HL-60/S4 treated with retinoic acid at 250 ng/mL for 4 days and 3 days (cell line): ENCODE data around the gene SYNGR1.
"Not testable (repeated sequence)": the region's sequence is repeated elsewhere in the genome, so short reads cannot be mapped to it uniquely, and the experiment has no call there.

Experiments used
- in situ Hi-C: fragments of 300-500 bp; cut with MboI; formaldehyde crosslinking; loops from 2 replicates; pipeline ENCODE4 v1.7.0; 2022; ENCODE audit warnings: low sequenced_read_pairs

SYNGR1 gene

DNA sequence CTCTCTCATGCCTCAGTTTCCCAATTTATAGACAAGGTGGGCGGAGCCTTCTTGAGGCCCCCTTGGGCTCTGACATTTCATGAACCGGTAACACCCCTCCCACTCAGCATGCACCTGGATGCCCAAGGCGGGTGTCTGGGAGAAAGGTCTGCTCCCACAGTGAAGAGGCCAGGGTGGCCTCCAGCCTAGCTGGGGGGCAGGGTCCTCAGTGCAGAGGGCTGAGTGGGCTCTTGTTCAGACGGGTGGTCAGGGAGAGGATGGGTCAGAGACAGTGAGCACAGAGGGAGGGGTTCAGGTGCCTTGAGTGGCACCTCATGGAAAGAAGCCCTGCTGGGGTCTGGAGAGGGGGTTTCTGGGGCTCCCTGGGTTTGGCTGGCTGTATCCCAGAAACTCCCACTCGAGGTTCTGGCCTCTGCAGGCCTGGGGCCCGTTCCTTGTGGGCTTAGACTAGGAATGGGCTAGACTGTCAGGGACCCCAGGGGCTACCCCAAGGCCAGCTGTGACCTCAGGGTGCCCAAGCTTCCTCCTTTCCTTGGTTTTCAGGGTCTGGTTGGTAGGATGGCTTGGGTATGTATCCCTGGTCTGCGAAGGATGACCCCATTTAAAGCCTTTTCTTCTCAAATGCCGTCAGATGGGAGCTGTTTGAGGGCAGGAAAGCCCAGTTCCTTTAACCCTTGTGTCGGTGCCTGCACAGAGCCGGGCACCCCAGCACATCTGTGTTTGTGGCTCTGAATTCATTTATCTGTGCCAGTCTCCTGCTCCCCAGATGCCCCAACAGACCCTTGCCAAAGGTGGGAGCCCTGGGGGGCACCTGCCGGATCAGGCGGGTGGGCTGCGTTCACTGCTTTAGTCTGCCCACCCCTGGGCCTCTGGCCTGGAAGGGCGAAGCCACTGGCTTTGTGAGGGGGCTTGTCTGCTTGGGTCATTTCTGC is 1.2 kb downstream of the SYNGR1 start:
- in situ Hi-C loops = no loop called here

DNA sequence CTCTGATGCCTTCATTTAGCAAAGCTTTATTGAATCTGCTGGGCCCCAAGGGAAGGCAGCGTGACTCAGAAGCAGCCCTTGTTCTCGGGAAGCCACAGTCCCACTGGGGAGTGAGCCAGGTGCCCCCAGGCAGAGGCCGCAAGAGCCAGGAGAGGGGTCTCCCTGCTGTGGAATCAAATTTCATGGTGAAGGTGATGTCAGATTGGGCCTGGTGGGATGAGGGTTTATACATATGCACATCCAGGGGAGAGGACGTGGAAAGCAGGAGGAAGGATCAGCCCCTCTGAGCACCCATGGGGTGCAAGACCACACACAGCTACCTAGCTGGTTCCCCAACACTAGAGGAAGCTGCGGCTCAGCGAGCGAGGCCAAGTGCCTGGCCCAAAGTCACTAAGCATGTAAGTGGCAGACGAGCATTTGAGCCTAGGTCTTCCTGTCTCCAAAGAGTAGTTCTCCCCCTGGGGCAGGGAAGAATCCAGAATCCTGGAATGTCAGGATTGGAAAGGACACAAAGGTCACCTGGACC is 2.0 kb downstream of the SYNGR1 start:
- in situ Hi-C loops = no loop called here

DNA sequence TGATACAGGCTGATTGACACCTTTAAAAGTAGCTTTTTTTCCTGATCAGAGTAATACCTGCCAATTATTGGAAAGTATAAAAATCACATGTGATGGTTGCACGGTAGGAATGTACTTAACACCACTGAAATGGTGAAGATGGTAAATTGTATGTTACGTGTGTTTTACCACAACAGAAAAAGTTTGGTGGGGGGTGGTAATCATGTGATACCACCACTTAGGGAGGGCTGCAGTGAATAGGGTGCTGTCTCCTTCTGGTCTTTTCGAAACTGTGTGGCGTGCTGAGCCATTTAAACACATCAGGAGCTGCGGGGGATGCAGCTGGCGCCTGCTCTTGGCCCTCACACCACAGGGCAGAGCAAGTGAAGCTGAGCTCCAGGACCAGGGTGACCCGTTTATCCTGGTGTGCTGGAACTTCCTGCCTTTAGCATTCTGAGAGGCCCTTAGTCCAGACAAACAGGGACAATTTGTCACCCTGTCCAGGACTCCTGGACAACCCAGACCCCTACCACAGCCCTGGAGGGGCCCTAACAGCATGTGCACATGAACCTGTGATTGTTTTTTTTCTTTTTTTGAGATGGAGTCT is 2.6 kb downstream of the SYNGR1 start:
- in situ Hi-C loops = no loop called here

DNA sequence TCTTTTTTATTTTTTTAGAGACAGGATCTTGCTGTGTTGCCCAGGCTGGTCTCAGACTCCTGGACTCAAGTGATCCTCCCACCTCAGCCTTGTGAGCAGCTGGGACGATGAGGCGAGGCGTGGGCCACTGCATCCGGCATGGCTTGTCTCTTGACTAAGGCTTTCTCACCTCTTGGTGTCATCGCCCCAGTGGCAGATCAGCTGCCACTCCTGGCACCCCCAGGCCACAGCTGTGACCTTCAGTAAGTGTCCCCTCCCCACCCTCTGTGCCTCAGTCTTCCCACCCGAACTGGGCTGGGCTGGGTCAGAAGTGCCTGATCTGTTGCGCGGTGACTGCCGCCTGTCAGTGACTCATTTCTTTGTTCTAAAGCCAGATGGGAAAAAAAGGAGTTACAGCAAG is 3.6 kb downstream of the SYNGR1 start:
- in situ Hi-C loops = no loop called here

DNA sequence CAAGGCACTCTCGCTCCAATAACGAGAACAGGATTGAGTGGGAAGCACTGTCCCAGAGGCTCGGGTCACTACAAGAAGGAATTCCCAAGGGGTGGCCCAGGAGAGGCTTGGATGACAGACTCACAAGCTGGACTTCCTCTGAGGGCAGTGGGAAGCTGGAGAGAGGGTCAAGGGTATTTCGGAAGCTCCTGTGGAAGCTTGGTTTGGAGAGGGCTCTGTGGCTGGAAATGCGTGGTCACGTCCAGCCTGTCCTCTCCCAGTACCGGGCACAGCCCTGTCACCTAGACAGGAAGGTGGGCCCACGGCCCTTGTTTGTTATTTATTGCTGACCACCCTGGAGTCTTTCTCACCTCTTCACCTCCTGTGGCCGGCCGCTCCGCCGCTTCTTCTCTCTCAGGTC is 5.3 kb downstream of the SYNGR1 start:
- in situ Hi-C loops = no loop called here

DNA sequence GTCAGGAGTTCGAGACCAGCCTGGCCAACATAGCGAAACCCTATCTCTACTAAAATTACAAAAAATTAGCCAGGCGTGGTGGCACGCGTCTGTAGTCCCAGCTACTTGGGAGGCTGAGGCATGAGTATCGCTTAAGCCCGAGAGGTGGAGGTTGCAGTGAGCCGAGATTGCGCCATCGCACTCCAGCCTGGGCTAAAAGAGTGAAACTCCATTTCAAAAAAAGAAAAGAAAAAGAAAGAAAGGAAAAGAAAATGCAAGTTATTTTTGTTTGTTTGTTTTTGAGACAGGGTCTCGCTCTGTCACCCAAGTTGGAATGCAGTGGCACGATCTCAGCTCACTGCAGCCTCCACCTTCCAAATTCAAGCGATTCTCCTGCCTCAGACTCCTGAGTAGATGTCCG is 6.0 kb downstream of the SYNGR1 start:
- in situ Hi-C loops = not testable (repeated sequence)

DNA sequence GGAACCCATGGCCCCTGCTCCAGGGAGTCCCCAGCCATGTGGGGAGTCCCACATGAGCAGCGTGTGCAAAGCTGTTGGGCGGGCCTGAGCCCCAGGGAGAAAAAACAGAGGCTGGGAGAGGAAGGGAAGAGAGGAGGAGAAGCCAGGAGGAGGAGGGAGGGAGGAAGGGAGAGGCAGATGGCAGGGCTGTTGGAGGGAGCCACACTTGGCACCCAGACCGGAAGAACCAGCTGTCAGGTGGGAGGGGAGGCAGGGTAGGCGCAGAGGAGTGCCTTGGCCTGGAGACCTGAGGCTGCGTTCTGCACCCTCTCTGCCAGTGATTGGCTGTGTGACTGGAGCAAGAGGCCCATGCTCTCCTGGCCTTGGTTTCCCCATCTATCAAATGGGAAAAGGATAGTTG is 6.7 kb downstream of the SYNGR1 start:
- in situ Hi-C loops = no loop called here

DNA sequence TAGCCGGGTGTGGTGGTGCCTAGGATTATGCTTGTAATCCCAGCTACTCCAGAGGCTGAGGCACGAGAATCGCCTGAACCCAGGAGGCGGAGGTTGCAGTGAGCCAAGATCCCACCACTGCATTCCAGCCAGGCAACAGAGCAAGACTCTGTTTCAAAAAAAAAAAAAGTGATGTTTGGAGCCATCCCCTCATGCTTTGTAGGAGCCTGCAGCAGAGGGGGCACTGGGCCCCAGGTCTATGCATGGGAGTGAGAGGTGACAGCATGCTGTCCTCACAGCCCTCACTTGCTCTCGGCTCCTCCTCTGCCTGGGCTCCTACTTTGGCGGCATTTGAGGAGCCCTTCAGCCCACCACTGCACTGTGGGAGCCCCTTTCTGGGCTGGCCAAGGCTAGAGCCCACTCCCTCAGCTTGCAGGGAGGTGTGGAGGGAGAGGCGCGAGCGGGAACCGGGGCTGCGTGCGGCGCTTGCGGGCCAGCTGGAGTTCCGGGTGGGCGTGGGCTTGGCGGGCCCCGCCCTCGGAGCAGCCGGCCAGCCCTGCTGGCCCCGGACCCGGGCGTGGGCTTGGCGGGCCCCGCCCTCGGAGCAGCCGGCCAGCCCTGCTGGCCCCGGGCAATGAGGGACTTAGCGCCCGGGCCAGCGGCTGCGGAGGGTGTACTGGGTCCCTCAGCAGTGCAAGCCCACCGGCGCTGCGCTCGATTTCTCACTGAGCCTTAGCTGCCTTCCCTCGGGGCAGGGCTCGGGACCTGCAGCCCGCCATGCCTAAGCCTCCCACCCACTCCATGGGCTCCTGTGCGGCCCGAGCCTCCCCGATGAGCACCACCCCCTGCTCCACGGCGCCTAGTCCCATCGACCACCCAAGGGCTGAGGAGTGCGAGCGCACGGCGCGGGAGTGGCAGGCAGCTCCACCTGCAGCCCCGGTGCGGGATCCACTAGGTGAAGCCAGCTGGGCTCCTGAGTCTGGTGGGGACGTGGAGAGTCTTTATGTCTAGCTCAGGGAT is 7.6 kb downstream of the SYNGR1 start:
- in situ Hi-C loops = not testable (repeated sequence)

DNA sequence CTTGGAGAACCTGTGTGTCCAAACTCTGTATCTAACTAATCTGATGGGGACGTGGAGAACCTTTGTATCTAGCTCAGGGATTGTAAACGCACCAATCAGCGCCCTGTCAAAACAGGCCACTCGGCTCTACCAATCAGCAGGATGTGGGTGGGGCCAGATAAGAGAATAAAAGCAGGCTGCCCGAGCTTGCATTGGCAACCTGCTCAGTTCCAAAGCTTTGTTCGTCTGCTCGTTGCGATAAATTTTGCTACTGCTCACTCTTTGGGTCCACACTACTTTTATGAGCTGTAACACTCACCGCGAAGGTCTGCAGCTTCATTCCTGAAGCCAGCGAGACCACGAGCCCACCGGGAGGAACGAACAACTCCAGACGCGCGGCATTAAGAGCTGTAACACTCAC is 8.4 kb downstream of the SYNGR1 start:
- in situ Hi-C loops = not testable (repeated sequence)

DNA sequence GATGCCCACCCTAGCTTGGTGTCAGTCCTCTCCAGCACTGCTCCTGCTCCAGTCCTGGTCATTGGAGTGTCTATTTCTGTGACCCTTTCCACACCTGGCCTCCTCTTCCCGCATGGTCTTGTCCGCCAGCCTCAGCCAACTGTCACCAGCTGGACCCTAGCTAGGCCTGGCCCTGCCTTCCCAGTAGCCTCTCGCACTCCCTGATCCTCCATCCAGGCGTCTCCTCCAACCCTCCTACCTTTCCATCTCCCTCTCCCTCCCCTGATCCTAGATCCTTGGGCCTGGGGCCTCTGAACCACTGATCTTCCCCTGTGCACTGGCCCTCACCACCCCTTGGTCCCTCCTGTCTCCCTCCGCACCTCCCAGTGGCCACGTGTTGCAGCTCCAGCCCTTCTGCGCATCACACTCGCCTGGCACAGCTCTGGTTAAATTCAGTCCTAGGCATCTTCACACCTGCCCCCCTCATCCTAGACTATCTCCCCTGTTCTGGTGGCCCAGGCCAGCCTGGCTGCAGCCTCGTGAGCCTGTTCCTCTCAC is 9.9 kb downstream of the SYNGR1 start:
- in situ Hi-C loops = no loop called here

DNA sequence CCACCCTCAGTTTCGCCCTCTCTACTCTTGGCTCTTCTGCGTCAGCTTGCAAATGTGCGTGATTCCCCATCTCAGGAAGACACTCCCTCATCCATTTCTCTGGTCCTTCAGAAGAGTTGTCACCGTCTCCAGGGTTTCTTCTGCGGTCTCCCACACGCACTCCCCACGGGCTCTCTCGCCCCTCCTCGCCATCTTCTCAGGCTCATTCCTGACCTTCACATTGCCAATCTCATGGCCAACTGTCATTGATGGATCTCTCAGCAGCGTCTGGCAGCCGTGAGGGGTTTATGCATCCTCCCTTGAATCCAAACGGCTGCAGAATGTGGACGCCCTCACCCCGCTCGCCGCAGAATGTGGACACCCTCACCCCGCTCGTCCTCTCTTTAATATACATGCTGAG is 10.5 kb downstream of the SYNGR1 start:
- in situ Hi-C loops = no loop called here

DNA sequence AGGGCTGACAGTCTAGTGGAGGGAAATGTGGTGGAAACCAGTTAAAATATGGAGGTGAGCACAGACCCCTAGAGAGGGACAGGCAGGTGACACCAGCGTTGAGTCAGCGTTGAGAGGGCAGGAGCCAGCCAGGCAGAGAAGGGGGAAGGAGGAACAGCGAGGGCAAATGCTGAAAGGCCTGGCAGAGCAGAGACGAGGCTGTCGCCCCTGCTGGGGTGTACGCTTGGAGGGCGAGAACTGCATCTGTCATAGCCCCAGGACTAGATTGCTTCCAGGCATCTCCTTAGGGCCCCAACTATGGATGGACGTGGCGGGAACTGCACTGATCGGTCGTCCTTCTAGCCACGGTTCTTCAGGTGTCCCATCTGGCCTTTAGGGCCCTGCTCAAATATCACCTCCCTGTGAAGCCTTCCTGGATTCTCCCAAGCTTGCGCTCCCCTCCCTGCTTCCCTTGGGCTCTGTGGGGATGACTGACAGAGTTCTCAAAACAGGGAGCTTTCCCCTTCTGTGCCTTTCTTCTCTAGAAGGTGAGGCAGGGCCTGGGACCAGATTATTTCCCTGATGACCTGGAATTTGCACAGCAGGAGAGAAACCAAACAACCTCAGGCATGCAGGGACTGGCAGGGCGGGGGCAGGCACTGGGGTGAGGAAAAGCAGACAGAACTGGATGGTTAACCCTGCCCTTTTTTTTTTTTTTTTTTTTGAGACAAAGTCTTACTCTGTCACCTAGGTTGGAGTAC is 11.1 kb downstream of the SYNGR1 start:
- in situ Hi-C loops = no loop called here

DNA sequence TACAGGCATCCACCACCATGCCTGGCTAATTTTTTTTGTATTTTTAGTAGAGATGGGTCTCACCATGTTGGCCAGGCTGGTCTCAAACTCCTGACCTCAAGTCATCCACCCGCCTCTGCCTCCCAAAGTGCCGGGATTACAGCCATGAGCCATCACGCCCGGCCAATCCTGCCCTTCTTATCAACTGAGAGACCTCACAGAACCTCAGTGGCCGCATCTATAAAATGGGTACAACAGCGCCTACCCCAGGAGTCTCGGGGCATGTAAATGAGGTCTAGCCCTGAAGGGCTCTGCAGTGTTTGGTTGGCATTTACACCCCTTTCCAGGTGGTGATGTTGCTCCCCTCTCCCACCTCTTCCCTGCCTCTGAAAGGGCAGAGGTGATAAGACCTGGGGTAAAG is 11.7 kb downstream of the SYNGR1 start:
- in situ Hi-C loops = no loop called here

DNA sequence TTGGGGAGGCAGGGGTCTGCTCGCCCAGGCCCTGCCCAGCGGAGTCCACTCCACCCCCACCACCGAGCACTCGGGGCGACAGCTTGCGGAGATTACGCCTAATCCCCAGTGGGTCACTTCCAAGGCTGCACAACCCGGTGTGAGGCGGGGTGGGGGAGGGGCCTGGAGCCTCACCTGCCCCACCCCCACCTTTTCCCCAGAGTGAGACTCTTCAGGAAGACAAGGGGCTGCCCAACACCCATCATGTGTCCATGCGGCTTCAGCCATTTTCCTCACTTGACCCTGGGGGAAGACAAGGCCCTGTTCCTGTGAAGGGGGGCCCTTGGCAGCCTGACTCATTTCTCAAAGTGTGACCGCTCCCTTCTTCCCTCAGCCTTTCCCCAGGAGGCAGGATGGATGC is 12.5 kb downstream of the SYNGR1 start:
- in situ Hi-C loops = no loop called here

DNA sequence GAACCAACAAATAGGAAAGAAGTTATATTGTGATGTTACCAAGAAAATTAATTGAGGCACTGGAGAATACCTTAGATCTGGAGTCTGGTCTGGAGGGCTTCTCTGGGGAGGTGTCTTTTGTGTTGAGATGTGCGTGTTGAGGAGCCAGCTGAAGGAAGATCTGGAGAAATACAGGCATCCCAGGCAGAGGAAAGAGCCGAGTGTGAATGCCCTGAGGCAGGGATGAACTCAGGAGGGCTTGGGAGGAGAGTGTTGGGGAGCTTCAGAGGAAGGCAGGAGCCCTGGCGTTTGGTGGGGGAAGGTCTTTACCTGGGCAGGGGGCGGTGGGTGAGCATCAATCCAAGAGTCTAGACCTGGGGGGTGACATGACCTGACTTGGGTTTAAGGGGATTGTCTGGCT is 13.1 kb downstream of the SYNGR1 start:
- in situ Hi-C loops = no loop called here

DNA sequence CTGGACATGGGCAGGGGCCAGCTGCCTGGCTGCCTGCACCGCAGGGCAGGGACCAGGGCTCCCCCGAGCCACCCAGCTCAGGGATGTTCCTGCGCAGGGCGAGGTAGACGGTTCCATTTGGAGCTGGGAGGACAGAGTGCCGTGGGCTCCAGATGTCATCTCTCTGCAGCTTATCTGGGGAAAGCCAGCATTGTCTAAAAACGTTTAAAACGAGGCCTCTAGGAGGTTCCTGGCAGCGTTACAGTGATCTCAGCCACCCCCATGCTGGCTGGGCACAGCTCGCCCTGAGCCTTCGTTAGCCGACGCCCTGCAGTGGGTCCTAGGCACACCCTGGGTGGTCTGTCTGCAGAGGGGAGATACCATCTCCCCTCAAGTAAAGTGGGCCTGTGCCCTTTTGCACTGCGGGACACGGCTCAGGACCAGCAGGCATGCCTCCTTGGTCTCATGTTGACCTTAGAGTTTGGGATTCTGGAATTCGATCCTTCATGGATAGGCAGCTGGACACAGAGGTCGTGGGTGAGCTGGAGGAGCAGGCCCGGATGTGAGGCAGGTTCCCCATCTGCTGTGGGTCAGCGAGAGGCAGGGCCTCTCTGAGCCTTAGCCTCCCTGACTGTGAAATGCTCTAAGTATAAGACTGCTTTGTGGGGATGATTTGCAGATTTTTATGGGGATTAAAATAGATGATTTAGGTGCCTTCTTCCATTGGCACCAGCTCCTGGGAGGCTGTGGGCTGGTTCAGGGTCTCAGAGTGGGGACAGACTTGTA is 14.1 kb downstream of the SYNGR1 start:
- in situ Hi-C loops = no loop called here

DNA sequence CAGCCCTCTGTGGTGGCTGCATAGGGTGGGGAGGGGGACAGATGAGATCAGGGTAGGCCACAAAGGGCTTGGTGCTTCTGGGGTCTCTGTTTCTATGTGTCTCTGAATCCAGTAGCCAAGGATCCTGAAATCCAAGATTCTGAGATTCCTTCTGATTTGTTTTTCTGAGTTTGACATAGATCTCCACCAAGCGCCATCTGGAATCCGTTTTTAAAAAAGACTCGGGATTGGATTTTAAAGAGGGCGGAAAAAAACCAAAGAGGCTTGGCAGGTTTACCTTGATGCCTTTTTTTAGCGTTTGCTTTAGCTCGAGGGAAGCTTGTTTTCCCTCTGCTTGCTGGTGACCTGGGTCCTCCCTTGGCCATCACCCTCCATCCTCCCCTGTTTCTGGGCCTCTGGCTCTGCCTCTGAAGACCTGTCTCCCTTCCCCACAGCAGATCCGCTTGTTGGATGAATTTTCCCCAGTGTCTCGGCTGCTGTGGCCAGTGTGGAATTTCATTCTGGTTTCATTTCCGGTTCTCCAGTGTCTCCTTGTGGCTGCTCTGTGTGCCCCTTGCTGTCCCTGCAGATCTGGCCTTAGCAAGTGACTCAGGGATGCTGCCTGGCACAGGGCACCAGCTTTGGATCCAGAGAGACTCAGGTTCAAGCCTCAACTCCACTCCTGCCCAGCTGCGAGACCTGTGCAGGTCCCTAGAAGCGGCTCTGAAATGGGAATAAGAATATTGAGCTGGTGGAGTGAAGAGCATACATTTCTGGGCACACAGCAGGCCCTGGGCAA is 15.1 kb downstream of the SYNGR1 start:
- in situ Hi-C loops = no loop called here

DNA sequence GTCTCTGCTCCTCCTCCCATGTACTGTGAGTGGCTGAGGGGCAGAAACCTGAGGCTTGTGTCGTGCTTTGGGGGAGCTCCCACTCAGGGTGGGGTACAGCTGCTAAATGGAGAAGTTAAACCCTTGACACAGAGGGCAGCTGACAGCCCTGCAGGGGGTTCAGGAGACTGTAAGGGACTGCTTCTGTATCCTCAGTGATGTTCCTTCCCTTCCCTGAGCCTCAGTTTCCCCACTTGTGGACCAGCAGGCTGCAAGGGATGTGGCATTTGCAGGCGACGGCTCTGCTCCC is 15.6 kb downstream of the SYNGR1 start:
- in situ Hi-C loops = no loop called here

DNA sequence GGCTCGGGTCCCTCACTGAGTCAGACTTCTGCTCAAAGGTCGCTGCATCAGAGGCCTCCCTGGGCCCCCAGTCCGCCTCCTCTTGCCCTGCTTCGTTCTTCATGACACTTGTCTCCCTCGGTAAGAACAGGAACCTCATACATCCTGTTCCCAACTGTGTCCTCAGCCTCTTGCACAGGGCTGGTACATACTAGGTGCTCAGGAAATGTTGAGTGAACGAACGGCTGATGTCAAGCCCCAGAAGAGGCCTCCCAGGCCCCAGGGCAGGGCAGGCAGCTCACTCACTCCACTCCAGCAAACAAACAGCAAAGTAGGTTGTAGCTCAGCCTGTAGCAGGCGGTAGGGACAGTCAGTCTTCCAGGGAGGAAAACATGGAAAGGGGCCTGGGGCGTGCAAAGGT is 17.2 kb downstream of the SYNGR1 start:
- in situ Hi-C loops = no loop called here
